ENCODE data around the gene SLC25A44.

Gene SLC25A44

GRCh38 chr1:156164125-156164831 lies 29.6 kb upstream of the SLC25A44 start:
- no peak overlapping the region for H3K4me3 ChIP-seq (ENCODE audit: low read depth, low read length)
- TF ChIP-seq CTCF (IDR thresholded peaks at IDR 0.05; ENCODE audit: low read depth, low read length): no peak

DNA sequence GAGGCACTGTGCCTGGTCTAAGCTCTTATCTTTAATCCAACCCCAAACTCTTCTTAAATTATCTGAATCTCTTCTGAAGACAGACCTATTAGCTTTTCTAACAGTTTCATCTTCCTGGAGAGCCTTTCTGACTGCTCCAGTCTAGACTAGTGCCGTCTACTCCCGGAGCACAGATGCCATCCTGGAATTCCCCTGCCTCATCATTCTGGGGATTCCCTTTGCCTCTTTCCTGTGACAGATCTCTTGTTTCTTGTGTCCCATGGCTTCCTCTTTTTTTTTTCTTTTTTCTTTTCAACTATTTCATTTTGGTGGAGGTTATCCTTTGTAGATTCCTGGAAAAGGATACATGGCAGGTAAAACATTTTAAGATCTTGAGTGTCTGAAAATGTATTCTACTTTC lies 28.8 kb upstream of the SLC25A44 start:
- no peak overlapping the region for H3K4me3 ChIP-seq (ENCODE audit: low read depth, low read length)
- no peak for TF ChIP-seq CTCF (IDR thresholded peaks at IDR 0.05; ENCODE audit: low read depth, low read length)

DNA sequence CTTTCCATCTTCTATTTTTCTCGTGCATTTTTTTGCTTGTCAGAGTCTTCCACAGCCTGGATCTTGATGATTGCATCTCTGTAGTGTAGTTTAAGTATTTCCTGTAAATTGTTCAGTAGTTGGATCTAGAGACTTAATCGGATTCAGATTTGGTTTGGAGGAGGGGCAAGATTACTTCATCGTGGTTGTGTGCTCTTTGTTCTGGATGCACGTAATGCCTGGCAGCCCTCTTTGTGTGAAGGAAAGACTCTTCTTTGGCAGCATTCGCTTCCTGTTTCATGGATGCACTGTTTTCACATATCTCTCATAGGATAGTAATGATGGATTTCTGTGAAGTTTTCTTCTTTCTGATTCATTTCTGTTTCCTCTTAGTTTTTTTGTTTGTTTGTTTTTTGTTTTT lies 26.4 kb upstream of the SLC25A44 start:
- no peak for TF ChIP-seq CTCF (IDR thresholded peaks at IDR 0.05; ENCODE audit: low read depth, low read length)
- no peak overlapping the region for H3K4me3 ChIP-seq (ENCODE audit: low read depth, low read length)

- no peak for TF ChIP-seq CTCF (IDR thresholded peaks at IDR 0.05; ENCODE audit: low read depth, low read length)
- no peak overlapping the region for H3K4me3 ChIP-seq (ENCODE audit: low read depth, low read length)
Observed at GRCh38 chr1:156172696-156173470, 21.0 kb upstream of the SLC25A44 start.

DNA sequence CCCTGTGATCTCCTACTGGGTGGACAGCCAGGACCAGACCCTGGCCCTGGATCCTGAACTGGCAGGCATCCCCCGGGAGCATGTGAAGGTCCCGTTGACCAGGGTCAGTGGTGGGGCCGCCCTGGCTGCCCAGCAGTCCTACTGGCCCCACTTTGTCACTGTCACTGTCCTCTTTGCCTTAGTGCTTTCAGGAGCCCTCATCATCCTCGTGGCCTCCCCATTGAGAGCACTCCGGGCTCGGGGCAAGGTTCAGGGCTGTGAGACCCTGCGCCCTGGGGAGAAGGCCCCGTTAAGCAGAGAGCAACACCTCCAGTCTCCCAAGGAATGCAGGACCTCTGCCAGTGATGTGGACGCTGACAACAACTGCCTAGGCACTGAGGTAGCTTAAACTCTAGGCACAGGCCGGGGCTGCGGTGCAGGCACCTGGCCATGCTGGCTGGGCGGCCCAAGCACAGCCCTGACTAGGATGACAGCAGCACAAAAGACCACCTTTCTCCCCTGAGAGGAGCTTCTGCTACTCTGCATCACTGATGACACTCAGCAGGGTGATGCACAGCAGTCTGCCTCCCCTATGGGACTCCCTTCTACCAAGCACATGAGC lies 17.2 kb upstream of the SLC25A44 start:
- no peak for TF ChIP-seq CTCF (IDR thresholded peaks at IDR 0.05; ENCODE audit: low read depth, low read length)
- no peak overlapping the region for H3K4me3 ChIP-seq (ENCODE audit: low read depth, low read length)

DNA sequence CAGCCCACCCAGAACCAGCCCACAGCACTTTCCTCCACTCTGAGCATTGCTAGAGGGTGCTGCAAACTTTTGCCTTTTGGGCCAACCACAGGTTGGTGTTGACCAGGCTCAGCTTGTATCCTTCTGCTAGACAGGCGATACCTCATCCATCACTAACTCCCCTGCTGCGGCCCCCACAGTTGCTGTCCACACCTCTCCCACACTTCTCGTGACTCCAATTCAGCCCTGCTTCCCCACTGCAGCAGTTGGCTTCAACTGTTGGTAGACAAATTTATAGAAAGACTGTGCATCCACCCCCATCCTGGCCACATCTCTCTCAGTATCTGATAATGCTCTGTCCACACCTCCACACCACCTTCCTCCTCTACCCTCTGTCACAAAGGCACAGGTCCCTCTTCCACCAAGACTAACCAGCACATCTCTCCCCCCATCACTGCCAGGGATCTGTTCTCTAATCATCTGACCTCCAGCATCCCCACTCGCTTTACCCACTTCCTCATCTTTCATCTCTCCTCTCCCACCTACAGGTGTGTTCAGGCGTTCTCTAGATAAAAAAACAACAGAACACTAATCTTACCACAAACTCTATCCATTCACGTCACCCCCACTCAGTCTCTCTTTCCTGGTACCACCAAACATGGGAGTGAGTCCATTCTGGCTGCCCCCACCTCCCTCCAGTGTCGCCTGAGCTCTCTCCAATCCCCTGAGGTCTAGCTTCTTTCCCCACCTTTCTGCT lies 15.8 kb upstream of the SLC25A44 start:
- no peak for TF ChIP-seq CTCF (IDR thresholded peaks at IDR 0.05; ENCODE audit: low read depth, low read length)
- no peak overlapping the region for H3K4me3 ChIP-seq (ENCODE audit: low read depth, low read length)

Measured in WI38 (cell line).